H1 (cell line): Measurements from ENCODE around the gene TXNDC11. TPM values are rescaled to one million over a fixed set of nuclear protein-coding genes. Genes with fewer than 3 reads are reported as not detected.

Source experiments
- CTCF ChIA-PET: fragments of 300-600 bp; sonication (Branson Sonifier 250); formaldehyde crosslinking; loops from one replicate; lab custom pipeline; 2021; ENCODE audit not compliant: partially characterized antibody; lab: Charles Lee
- POLR2A ChIA-PET: fragments of 300-600 bp; sonication (Branson Sonifier 250); formaldehyde crosslinking; loops from one replicate; lab custom pipeline; 2021; ENCODE audit warnings: inconsistent platforms; ENCODE audit not compliant: partially characterized antibody; lab: Charles Lee
- DNase-seq, 2 experiments: peaks; one replicate each; pipeline versions ENCODE4 v3.0.0 to v3.0.0-alpha.2; 2010 to 2022; ENCODE audit warnings: low spot score in 2 of 2, low read depth in 1 of 2, mixed read lengths in 1 of 2
- FAIRE-seq: peaks from 2 replicates; lab custom pipeline; 2011; peaks lifted over from hg19 to GRCh38; lab: Jason Lieb, UNC
- H2AFZ ChIP-seq: 2 replicates; pipeline ENCODE4 v1.8.1; 2012; ENCODE audit warnings: low read length, inconsistent platforms
- H2AK5ac ChIP-seq: 2 replicates; pipeline ENCODE4 v1.6.1; 2013; ENCODE audit warnings: low read depth, low read length
- H2BK120ac ChIP-seq: replicated peaks from 2 replicates; pipeline ENCODE3; 2013; ENCODE audit warnings: low read depth, low read length, inconsistent platforms
- H2BK12ac ChIP-seq: 2 replicates; pipeline ENCODE4 v1.6.1; 2013; ENCODE audit warnings: low read depth, low read length
- H2BK15ac ChIP-seq: 2 replicates; pipeline ENCODE4 v1.6.1; 2013; ENCODE audit warnings: low read length
- H2BK20ac ChIP-seq: 2 replicates; pipeline ENCODE4 v1.6.1; 2013; ENCODE audit warnings: low read length
- H2BK5ac ChIP-seq: 2 replicates; pipeline ENCODE4 v1.6.1; 2013; ENCODE audit warnings: low read depth, low read length
- H3K14ac ChIP-seq: 2 replicates; pipeline ENCODE4 v1.6.1; 2013; ENCODE audit warnings: inconsistent platforms; ENCODE audit not compliant: insufficient read length
- H3K18ac ChIP-seq: 2 replicates; pipeline ENCODE4 v1.6.1; 2013; ENCODE audit warnings: low read length; ENCODE audit errors: extremely low read depth
- H3K23ac ChIP-seq: 2 replicates; pipeline ENCODE4 v1.6.1; 2013; ENCODE audit warnings: inconsistent platforms; ENCODE audit not compliant: insufficient read length
- H3K23me2 ChIP-seq: 2 replicates; pipeline ENCODE4 v1.6.1; 2013; ENCODE audit warnings: low read depth, low read length
- H3K27ac ChIP-seq: 2 replicates; pipeline ENCODE4 v1.6.1; 2011; ENCODE audit warnings: low read depth, low read length, inconsistent platforms
- H3K27me3 ChIP-seq, 4 experiments: replicated peaks in 1 of 4; 1 replicate in 1 of 4; 2 replicates in 3 of 4; pipeline versions ENCODE4 v1.6.1 to v1.8.1; 2011 to 2013; ENCODE audit warnings: low read length in 3 of 4, mild to moderate bottlenecking in 3 of 4, inconsistent platforms in 2 of 4, mixed read lengths in 2 of 4, moderate library complexity in 1 of 4; ENCODE audit not compliant: control insufficient read depth in 3 of 4, insufficient read depth in 3 of 4; ENCODE audit errors: extremely low read depth in 1 of 4
- H3K36me3 ChIP-seq, 4 experiments: 2 replicates each; pipeline versions ENCODE4 v1.6.1 to v1.8.1; 2011 to 2013; ENCODE audit warnings: mild to moderate bottlenecking in 4 of 4, low read length in 3 of 4, moderate library complexity in 2 of 4, control low read depth in 1 of 4, inconsistent platforms in 1 of 4; ENCODE audit not compliant: insufficient read depth in 4 of 4, control insufficient read depth in 2 of 4
- H3K4ac ChIP-seq: replicated peaks from 2 replicates; pipeline ENCODE3; 2013; ENCODE audit warnings: low read length, low read depth, mixed read lengths, inconsistent platforms; ENCODE audit not compliant: insufficient read length
- H3K4me1 ChIP-seq, 4 experiments: replicated peaks in 1 of 4; 1 replicate in 1 of 4; 2 replicates in 3 of 4; pipeline versions ENCODE4 v1.6.1 to v1.8.1; 2011 to 2013; ENCODE audit warnings: low read length in 3 of 4, inconsistent platforms in 2 of 4, mixed read lengths in 1 of 4; ENCODE audit not compliant: insufficient read depth in 4 of 4, control insufficient read depth in 3 of 4
- H3K4me2 ChIP-seq, 2 experiments: 2 replicates each; pipeline versions ENCODE4 v1.6.1 to v1.8.1; 2011 to 2013; ENCODE audit warnings: low read depth in 2 of 2, low read length in 2 of 2, control low read depth in 1 of 2, inconsistent platforms in 1 of 2, mild to moderate bottlenecking in 1 of 2; ENCODE audit not compliant: insufficient read depth in 1 of 2
- H3K4me3 ChIP-seq, 4 experiments: fragments of 200-600, 300-600 bp in 1 of 4; sonication (generic), shearing (Covaris generic), sonication (Bioruptor Twin) in 1 of 4; 2 replicates each; pipeline versions ENCODE4 v1.5.1 to v1.8.1; 2011 to 2016; ENCODE audit warnings: low read length in 4 of 4, low read depth in 3 of 4, control low read depth in 2 of 4, inconsistent platforms in 2 of 4, mild to moderate bottlenecking in 2 of 4, mixed read lengths in 1 of 4, moderate library complexity in 1 of 4; ENCODE audit not compliant: insufficient read depth in 2 of 4; ENCODE audit errors: extremely low read depth in 1 of 4
- H3K56ac ChIP-seq: replicated peaks from 2 replicates; pipeline ENCODE3; 2013; ENCODE audit warnings: low read depth, mild to moderate bottlenecking, mixed read lengths, low read length, inconsistent platforms; ENCODE audit not compliant: insufficient read length
- H3K79me1 ChIP-seq: 2 replicates; pipeline ENCODE4 v1.6.1; 2013; ENCODE audit warnings: low read depth, low read length, control low read depth
- H3K79me2 ChIP-seq, 2 experiments: 2 replicates each; pipeline versions ENCODE4 v1.6.1 to v1.8.1; 2012 to 2013; ENCODE audit warnings: low read length in 2 of 2, mild to moderate bottlenecking in 2 of 2, inconsistent platforms in 1 of 2; ENCODE audit not compliant: insufficient read depth in 2 of 2, control insufficient read depth in 1 of 2
- H3K9ac ChIP-seq, 4 experiments: replicated peaks in 1 of 4; 1 replicate in 1 of 4; 2 replicates in 3 of 4; pipeline versions ENCODE4 v1.6.1 to v1.8.1; 2011 to 2013; ENCODE audit warnings: low read depth in 3 of 4, low read length in 3 of 4, control low read depth in 2 of 4, mild to moderate bottlenecking in 2 of 4, moderate library complexity in 2 of 4, inconsistent platforms in 1 of 4; ENCODE audit errors: extremely low read depth in 1 of 4
- H3K9me3 ChIP-seq, 2 experiments: 2 replicates each; pipeline versions ENCODE4 v1.6.1 to v1.8.1; 2012 to 2013; ENCODE audit warnings: mild to moderate bottlenecking in 2 of 2, moderate library complexity in 2 of 2, control low read depth in 1 of 2, inconsistent platforms in 1 of 2, low read depth in 1 of 2, low read length in 1 of 2, mixed read lengths in 1 of 2; ENCODE audit not compliant: insufficient read depth in 2 of 2
- H4K20me1 ChIP-seq, 2 experiments: replicated peaks in 1 of 2; 2 replicates each; pipeline versions ENCODE3 to v1.8.1; 2011 to 2013; ENCODE audit warnings: inconsistent platforms in 2 of 2, low read length in 2 of 2, mild to moderate bottlenecking in 1 of 2; ENCODE audit not compliant: insufficient read depth in 2 of 2, control insufficient read depth in 1 of 2
- H4K5ac ChIP-seq: 2 replicates; pipeline ENCODE4 v1.6.1; 2013; ENCODE audit warnings: low read length, low read depth, mixed read lengths, inconsistent platforms; ENCODE audit not compliant: insufficient read length
- H4K8ac ChIP-seq: 2 replicates; pipeline ENCODE4 v1.8.0; 2013; ENCODE audit warnings: mild to moderate bottlenecking, moderate library complexity, low read length, inconsistent platforms; ENCODE audit not compliant: insufficient read depth; ENCODE audit errors: extremely low read depth
- H4K91ac ChIP-seq: replicated peaks from 2 replicates; pipeline ENCODE3; 2013; ENCODE audit warnings: low read length, mixed read lengths, inconsistent platforms; ENCODE audit not compliant: insufficient read length
- BACH1 ChIP-seq: IDR thresholded peaks from 2 replicates; pipeline ENCODE4 v1.6.1; 2012; ENCODE audit warnings: low read length, improper control_type of control experiment
- JUND ChIP-seq: IDR thresholded peaks from 2 replicates; pipeline ENCODE4 v1.6.1; 2011; ENCODE audit warnings: mild to moderate bottlenecking, improper control_type of control experiment, low read length
- MAFK ChIP-seq: IDR thresholded peaks from 2 replicates; pipeline ENCODE4 v1.6.1; 2012; ENCODE audit warnings: low read depth, mild to moderate bottlenecking, improper control_type of control experiment, low read length
- RXRA ChIP-seq: IDR thresholded peaks from 2 replicates; pipeline ENCODE4 v1.6.1; 2011; ENCODE audit warnings: low read depth, mild to moderate bottlenecking, low read length, moderate library complexity; ENCODE audit not compliant: insufficient read depth
- SAP30 ChIP-seq: fragments of 300-600 bp; sonication (generic); IDR thresholded peaks from 2 replicates; pipeline ENCODE4 v1.7.1; 2012; ENCODE audit warnings: low read length, moderate library complexity, mild to moderate bottlenecking, inconsistent platforms; ENCODE audit not compliant: insufficient read depth, insufficient replicate concordance
- SP2 ChIP-seq: IDR thresholded peaks from 2 replicates; pipeline ENCODE4 v1.6.1; 2012; ENCODE audit warnings: mild to moderate bottlenecking, low read length, inconsistent platforms
- SRF ChIP-seq: IDR thresholded peaks from 2 replicates; pipeline ENCODE4 v1.6.1; 2011; ENCODE audit warnings: mild to moderate bottlenecking, low read depth, low read length, moderate library complexity
- WGBS, 2 experiments: shearing (Covaris generic) in 1 of 2; methylation state at CpG; one replicate each; pipeline versions ENCODE4 v1.1.6 to v1.1.7; 2013 to 2015; ENCODE audit warnings: low lambda C conversion rate in 2 of 2, mixed read lengths in 2 of 2, inconsistent platforms in 1 of 2, low coverage in 1 of 2, missing lambda C conversion rate in 1 of 2; ENCODE audit not compliant: insufficient replicate concordance in 2 of 2, insufficient coverage in 1 of 2, insufficient read length in 1 of 2; ENCODE audit errors: extremely low coverage in 1 of 2, missing lambda C conversion rate in 1 of 2; 5-methylcytosine and 5-hydroxymethylcytosine counted together
- polyA plus RNA-seq, 7 experiments: library from polyadenylated mRNA; depleted of rRNA in 3 of 7; stranded (reverse) in 5 of 7; unstranded in 2 of 7; fragments of >200 nt in 5 of 7; fragments of 200-250 nt in 2 of 7; gene quantifications; 1 replicate in 5 of 7; 2 replicates in 1 of 7; 4 replicates in 1 of 7; pipeline versions ENCODE4 v1.2.1 to v1.2.3, GENCODE V29; 2011 to 2013; ENCODE audit warnings: missing spikeins in 2 of 7, mixed read lengths in 2 of 7
- total RNA-seq: library from RNA; stranded (reverse); fragmentation: NEBNext Ultra II Directional; extraction: Animal tissue kit (Norgen Biotek cat#: 25700); gene quantifications from 2 replicates; pipeline ENCODE4 v1.2.1, GENCODE V29; 2021

TXNDC11 gene
- total and polyA plus RNA-seq, 2 of the 8 experiments (the other 6 are each of a cell fraction or from before 2014, with no cell fraction given): 13.5 to 13.8 TPM

DNA sequence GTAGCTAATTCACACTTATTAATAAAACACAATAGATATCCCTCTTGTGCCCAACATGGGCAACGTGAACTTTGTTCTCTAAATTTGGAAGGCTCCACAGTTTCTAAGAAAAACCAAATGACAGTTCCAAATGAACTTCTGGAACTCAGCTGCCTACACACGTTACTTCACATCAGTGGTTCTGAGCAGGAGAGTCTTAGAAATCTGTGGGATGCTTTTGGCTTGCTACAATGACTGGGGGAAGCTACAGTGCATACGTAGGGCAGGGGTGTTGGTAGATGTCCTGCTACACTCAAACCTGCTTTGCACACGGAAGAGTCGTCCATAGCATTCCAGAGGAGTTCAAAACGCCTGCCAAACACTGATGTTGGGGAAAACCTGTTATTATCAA is 8.0 kb downstream of the TXNDC11 start:
- H3K56ac ChIP-seq: no peak overlapping the region
- no peak overlapping the region for H3K4me2 ChIP-seq
- H3K79me2 ChIP-seq: peaks cover 0 to 18% of the 10 kb centered on the region in 2 experiments; a peak in 2 of 4 replicates
- no peak overlapping the region for H2BK20ac ChIP-seq
- H3K23me2 ChIP-seq: no peaks in the 10 kb centered on the region
- H2BK12ac ChIP-seq: no peak overlapping the region
- POLR2A ChIA-PET: interaction anchor here (1.0 kb wide), 1 partner anchor 12 kb away, joined by 3 read pairs; no protein-coding TSS in a partner anchor
- H3K9ac ChIP-seq: no peak overlapping the region
- H3K27me3 ChIP-seq: no peaks in the 10 kb centered on the region
- no peaks in the 10 kb centered on the region for H4K20me1 ChIP-seq
- H2AK5ac ChIP-seq: no peak overlapping the region
- no peak overlapping the region for H2BK120ac ChIP-seq
- no peak overlapping the region for H2BK5ac ChIP-seq
- H4K5ac ChIP-seq: no peak overlapping the region
- FAIRE-seq: no peak
- H3K18ac ChIP-seq: no peak overlapping the region
- no peak overlapping the region for H3K27ac ChIP-seq
- no peaks in the 10 kb centered on the region; the same call in 1 of the 2 replicates for H3K79me1 ChIP-seq
- H2BK15ac ChIP-seq: no peak overlapping the region
- no peak for DNase-seq
- no peak overlapping the region for H4K8ac ChIP-seq
- no peak overlapping the region for H3K4me3 ChIP-seq
- H3K23ac ChIP-seq: no peak overlapping the region
- H3K4ac ChIP-seq: no peak overlapping the region
- H2AFZ ChIP-seq: no peak overlapping the region
- no peak overlapping the region for H4K91ac ChIP-seq
- WGBS, 2 experiments: 85% methylated on average over 6 of the region's 6 CpGs; no CpG with 5 or more reads in 1 of the 2 experiments
- no peaks in the 10 kb centered on the region for H3K4me1 ChIP-seq
- no peak overlapping the region for H3K14ac ChIP-seq
- H3K36me3 ChIP-seq: peaks cover 0 to 19% (median 15%) of the 10 kb centered on the region in 4 experiments; a peak in 6 of 8 replicates
- CTCF ChIA-PET: interaction anchor here (0.7 to 1.2 kb wide), 2 partner anchors 14 to 18 kb away, joined by 3 read pairs; no protein-coding TSS in a partner anchor
- no peaks in the 10 kb centered on the region for H3K9me3 ChIP-seq
- no peak for TF ChIP-seq SRF
- TF ChIP-seq RXRA: no peak
- no peak for TF ChIP-seq JUND
- no peak for TF ChIP-seq SP2
- TF ChIP-seq MAFK: no peak
- no peak for TF ChIP-seq BACH1
- TF ChIP-seq SAP30: no peak
